Keratinocyte (primary cell): ENCODE data around the gene DCUN1D2.

ENCODE experiments used
- EZH2 ChIP-seq: IDR thresholded peaks from one replicate; pipeline ENCODE4 v1.6.1; 2012; ENCODE audit warnings: inconsistent platforms, mild to moderate bottlenecking, low read length, moderate library complexity
- TF ChIP-seq, protein P1 (sequence below), 3 experiments: IDR thresholded peaks in 1 of 3; conservative IDR thresholded peaks in 1 of 3; optimal IDR thresholded peaks in 1 of 3; 2 replicates in 2 of 3; 3 replicates in 1 of 3; pipeline versions ENCODE3 to v1.5.1; 2011; ENCODE audit warnings: low read length in 3 of 3, mild to moderate bottlenecking in 3 of 3, moderate library complexity in 2 of 3, control low read depth in 1 of 3, inconsistent platforms in 1 of 3; ENCODE audit not compliant: insufficient read depth in 2 of 3; ENCODE audit errors: extremely low read depth in 1 of 3

DNA sequence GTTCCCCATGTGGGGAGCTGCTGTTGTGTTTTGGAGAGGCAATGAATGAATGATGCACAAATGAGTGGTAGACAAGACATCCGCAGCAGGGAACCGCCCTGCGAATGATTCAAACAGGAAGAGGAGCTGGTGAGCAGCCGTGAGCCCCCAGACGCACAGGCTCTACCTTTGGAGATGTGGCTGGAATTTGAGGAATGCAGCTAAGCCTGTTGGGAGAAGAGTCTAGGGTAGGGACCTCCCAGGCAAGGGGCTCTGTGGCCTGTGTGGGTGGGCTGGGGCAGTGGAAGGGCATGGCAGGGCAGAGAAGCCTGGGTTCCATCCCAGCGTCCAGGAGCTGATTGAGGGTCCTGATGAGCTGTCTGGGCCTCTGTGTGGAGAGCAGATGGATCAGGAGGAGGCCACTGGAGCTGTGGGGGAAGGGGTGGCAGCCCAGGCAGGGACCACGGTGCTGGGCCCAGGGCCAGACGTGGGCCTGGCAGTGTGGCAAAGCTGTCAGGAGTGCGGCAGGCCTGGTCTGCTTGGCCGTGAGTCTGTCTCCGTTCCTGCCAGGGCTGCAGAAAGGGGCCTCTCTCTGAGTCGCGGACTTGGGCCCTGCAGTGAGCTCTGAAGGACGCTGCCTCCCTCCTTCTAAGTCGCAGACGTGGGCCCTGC, 41.8 kb upstream of the DCUN1D2 start:
- TF ChIP-seq, protein P1, sequence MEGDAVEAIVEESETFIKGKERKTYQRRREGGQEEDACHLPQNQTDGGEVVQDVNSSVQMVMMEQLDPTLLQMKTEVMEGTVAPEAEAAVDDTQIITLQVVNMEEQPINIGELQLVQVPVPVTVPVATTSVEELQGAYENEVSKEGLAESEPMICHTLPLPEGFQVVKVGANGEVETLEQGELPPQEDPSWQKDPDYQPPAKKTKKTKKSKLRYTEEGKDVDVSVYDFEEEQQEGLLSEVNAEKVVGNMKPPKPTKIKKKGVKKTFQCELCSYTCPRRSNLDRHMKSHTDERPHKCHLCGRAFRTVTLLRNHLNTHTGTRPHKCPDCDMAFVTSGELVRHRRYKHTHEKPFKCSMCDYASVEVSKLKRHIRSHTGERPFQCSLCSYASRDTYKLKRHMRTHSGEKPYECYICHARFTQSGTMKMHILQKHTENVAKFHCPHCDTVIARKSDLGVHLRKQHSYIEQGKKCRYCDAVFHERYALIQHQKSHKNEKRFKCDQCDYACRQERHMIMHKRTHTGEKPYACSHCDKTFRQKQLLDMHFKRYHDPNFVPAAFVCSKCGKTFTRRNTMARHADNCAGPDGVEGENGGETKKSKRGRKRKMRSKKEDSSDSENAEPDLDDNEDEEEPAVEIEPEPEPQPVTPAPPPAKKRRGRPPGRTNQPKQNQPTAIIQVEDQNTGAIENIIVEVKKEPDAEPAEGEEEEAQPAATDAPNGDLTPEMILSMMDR (optimal IDR thresholded peaks at IDR 0.05 in 1 of 3, IDR thresholded peaks at IDR 0.05 in 1 of 3, conservative IDR thresholded peaks at IDR 0.05 in 1 of 3; ENCODE audit: extremely low read depth in 1 of 3, insufficient read depth in 2 of 3, low read length in 3 of 3) = no peak
- TF ChIP-seq EZH2 = no peak
